DOHH2 (cell line): ENCODE measurements around the gene TRRAP.

ENCODE experiments used
- H3F3A ChIP-seq: fragments of 200-600 bp; sonication (generic), shearing (Covaris generic); 2 replicates; pipeline ENCODE4 v1.6.0; 2016; ENCODE audit warnings: antibody characterized with exemption, mild to moderate bottlenecking; ENCODE audit not compliant: control insufficient read depth, insufficient read depth
- H3K27ac ChIP-seq: fragments of 200-600 bp; sonication (generic); 2 replicates; pipeline ENCODE4 v1.5.1; 2014; ENCODE audit warnings: low read depth, mild to moderate bottlenecking, low read length, moderate library complexity
- H3K27me3 ChIP-seq: fragments of 200-600 bp; sonication (generic); 2 replicates; pipeline ENCODE4 v1.6.1; 2014; ENCODE audit warnings: mild to moderate bottlenecking, low read length, mixed read lengths; ENCODE audit not compliant: control insufficient read depth
- H3K36me3 ChIP-seq: fragments of 200-600 bp; sonication (generic); 2 replicates; pipeline ENCODE4 v1.6.1; 2014; ENCODE audit warnings: mild to moderate bottlenecking, low read length, moderate library complexity, mixed read lengths; ENCODE audit not compliant: control insufficient read depth
- H3K4me1 ChIP-seq: fragments of 200-600 bp; sonication (generic); 2 replicates; pipeline ENCODE4 v1.6.1; 2014; ENCODE audit warnings: mild to moderate bottlenecking, low read length, mixed read lengths; ENCODE audit not compliant: control insufficient read depth
- H3K4me2 ChIP-seq: fragments of 200-600 bp; sonication (generic); 2 replicates; pipeline ENCODE4 v1.6.0; 2014; ENCODE audit warnings: mild to moderate bottlenecking, low read length, moderate library complexity
- H3K4me3 ChIP-seq: fragments of 200-600 bp; sonication (generic); 2 replicates; pipeline ENCODE4 v1.5.1; 2014; ENCODE audit warnings: mild to moderate bottlenecking, low read length, mixed read lengths
- H3K79me2 ChIP-seq: fragments of 200-600 bp; sonication (generic); 2 replicates; pipeline ENCODE4 v1.6.1; 2014; ENCODE audit warnings: mild to moderate bottlenecking, low read length, mixed read lengths; ENCODE audit not compliant: control insufficient read depth
- H3K9me2 ChIP-seq: fragments of 200-600 bp; sonication (generic); replicated peaks from 2 replicates; pipeline ENCODE4 v1.6.1; 2014; ENCODE audit warnings: mild to moderate bottlenecking, low read length, mixed read lengths; ENCODE audit not compliant: control insufficient read depth
- H3K9me3 ChIP-seq: fragments of 200-600 bp; sonication (generic); 2 replicates; pipeline ENCODE4 v1.6.1; 2014; ENCODE audit warnings: antibody characterized with exemption, low read length, mixed read lengths; ENCODE audit not compliant: control insufficient read depth, insufficient read depth
- H4K20me1 ChIP-seq: fragments of 200-600 bp; sonication (generic); 2 replicates; pipeline ENCODE4 v1.6.0; 2014; ENCODE audit warnings: low read depth, mild to moderate bottlenecking, antibody characterized with exemption, low read length, moderate library complexity; ENCODE audit not compliant: control insufficient read depth, insufficient read depth
- CTCF ChIP-seq: fragments of 200-600 bp; sonication (generic); IDR thresholded peaks from one replicate; pipeline ENCODE4 v1.5.1; 2014; ENCODE audit warnings: antibody characterized with exemption, mild to moderate bottlenecking, low read depth, low read length; ENCODE audit not compliant: poor library complexity, severe bottlenecking
- EZH2phosphoT487 ChIP-seq: fragments of 200-600 bp; sonication (generic); IDR thresholded peaks from 2 replicates; pipeline ENCODE4 v1.6.1; 2017; ENCODE audit warnings: borderline replicate concordance, mild to moderate bottlenecking, antibody characterized with exemption, low read length, moderate library complexity, mixed read lengths

The TRRAP gene

GRCh38 chr7:99037327-99037940 lies 159.1 kb downstream of the TRRAP start:
- H4K20me1 ChIP-seq = peaks cover 12% of the 10 kb centered on the region; the same call in 1 of the 2 replicates
- H3K27ac ChIP-seq = no peak overlapping the region
- peaks cover 94% of the 10 kb centered on the region for H3K36me3 ChIP-seq
- peaks cover 14% of the 10 kb centered on the region for H3K4me1 ChIP-seq
- H3K79me2 ChIP-seq = no peaks in the 10 kb centered on the region
- H3F3A ChIP-seq = 0 out of 2 replicates have a peak, but pooled peaks cover 3% of the 10 kb centered on the region
- no peaks in the 10 kb centered on the region for H3K9me3 ChIP-seq
- TF ChIP-seq CTCF (no peak), EZH2phosphoT487 (no peak)
- no peaks in the 10 kb centered on the region for H3K27me3 ChIP-seq
- no peak overlapping the region for H3K4me3 ChIP-seq
- no peaks in the 10 kb centered on the region for H3K9me2 ChIP-seq
- H3K4me2 ChIP-seq = no peak overlapping the region

DNA sequence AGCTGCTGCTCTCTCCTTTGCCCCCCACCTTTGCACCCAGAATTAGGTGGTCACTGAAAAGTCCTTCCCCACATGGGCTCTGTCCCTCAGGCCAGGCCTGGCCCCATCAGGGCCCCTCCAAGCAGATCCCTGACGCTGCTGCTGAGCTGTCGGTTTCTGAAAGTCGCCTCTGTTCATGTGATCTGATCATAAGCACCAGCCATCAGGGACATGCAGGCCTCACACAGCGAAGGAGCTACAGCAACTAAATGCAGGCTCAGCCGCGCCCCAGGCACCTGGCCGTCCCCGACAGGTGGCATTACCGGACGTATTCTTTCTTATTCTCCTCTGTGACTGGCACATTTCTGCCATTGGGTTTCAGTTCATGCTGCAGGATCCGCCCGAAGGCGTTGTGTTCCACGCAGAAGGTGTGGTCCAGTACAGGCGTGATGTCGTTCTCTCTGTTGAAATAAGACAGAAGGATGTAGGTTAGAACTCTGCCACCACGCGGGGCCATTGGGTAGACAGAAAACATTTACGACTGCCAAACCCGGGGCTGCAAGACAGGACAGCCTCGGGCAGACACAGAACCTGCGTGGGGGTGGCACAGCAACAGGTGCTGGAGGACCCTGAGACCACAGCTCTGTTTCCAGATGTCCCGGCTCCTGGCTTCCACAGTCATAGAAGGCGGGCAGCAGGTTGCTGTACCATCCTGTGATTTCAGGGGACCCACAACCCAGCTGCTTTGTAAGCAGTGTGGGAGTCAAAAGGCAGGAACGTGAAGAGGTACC lies 159.9 kb downstream of the TRRAP start:
- H3K4me1 ChIP-seq = peaks cover 17% of the 10 kb centered on the region
- no peak overlapping the region for H3K27ac ChIP-seq
- no peaks in the 10 kb centered on the region for H3K27me3 ChIP-seq
- H3F3A ChIP-seq = 0 out of 2 replicates have a peak, but pooled peaks cover 5% of the 10 kb centered on the region
- no peaks in the 10 kb centered on the region for H3K79me2 ChIP-seq
- H3K9me2 ChIP-seq = no peaks in the 10 kb centered on the region
- no peak overlapping the region for H3K4me3 ChIP-seq
- H4K20me1 ChIP-seq = peaks cover 12% of the 10 kb centered on the region; the same call in 1 of the 2 replicates
- H3K4me2 ChIP-seq = no peak overlapping the region
- peaks cover 94% of the 10 kb centered on the region for H3K36me3 ChIP-seq
- no peak for TF ChIP-seq EZH2phosphoT487
- no peak for TF ChIP-seq CTCF
- no peaks in the 10 kb centered on the region for H3K9me3 ChIP-seq

DNA sequence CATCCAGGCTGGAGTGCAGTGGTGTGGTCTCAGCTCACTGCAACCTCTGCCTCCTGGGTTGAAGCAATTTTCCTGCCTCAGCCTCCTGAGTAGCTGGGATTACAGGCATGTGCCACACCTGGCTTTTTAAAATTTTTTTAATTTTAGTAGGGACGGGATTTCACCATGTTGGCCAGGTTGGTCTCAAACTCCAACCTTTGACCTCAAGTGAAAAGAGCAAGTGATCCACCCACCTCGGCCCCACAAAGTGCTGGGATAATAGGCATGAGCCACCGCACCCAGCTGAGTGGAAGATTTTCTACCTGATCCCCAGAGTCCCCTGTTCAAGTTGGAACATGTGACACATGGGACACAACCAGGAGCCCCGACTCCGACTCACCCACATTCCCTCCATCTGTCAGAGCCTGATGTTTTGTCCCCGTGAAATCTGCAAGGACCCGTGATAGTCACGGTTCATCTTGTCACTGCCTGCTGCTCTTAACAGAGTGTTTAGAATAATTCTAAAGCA lies 161.1 kb downstream of the TRRAP start:
- H3K4me1 ChIP-seq = peaks cover 19% of the 10 kb centered on the region
- H3K27ac ChIP-seq = no peak overlapping the region
- H3K9me2 ChIP-seq = no peaks in the 10 kb centered on the region
- peaks cover 12% of the 10 kb centered on the region; the same call in 1 of the 2 replicates for H4K20me1 ChIP-seq
- 0 out of 2 replicates have a peak, but pooled peaks cover 8% of the 10 kb centered on the region for H3F3A ChIP-seq
- TF ChIP-seq EZH2phosphoT487 (no peak), CTCF (no peak)
- H3K27me3 ChIP-seq = no peaks in the 10 kb centered on the region
- no peaks in the 10 kb centered on the region for H3K9me3 ChIP-seq
- H3K4me2 ChIP-seq = no peak overlapping the region
- peaks cover 94% of the 10 kb centered on the region for H3K36me3 ChIP-seq
- H3K4me3 ChIP-seq = no peak overlapping the region
- H3K79me2 ChIP-seq = no peaks in the 10 kb centered on the region
